OCI-LY1 (cell line): Measurements from ENCODE around the gene MNT.

ENCODE experiments used
- CTCF ChIP-seq: fragments of 200-600 bp; sonication (generic), shearing (Covaris generic); IDR thresholded peaks from 2 replicates; pipeline ENCODE4 v1.5.1; 2017; ENCODE audit warnings: mild to moderate bottlenecking, antibody characterized with exemption, low read length, moderate library complexity, mixed read lengths
- EZH2 ChIP-seq: fragments of 200-600 bp; sonication (generic), shearing (Covaris generic); IDR thresholded peaks from 2 replicates; pipeline ENCODE4 v1.8.0; 2017; ENCODE audit warnings: borderline replicate concordance, mixed run types, mild to moderate bottlenecking, antibody characterized with exemption, low read length, moderate library complexity, mixed read lengths

- TF ChIP-seq CTCF (no peak), EZH2 (no peak)
Observed at GRCh38 chr17:2420176-2420575, 19.3 kb upstream of the MNT start.
